MM.1S (cell line): ENCODE measurements around the gene RBMS3.

ENCODE experiments used
- DNase-seq: peaks from one replicate; pipeline ENCODE4 v3.0.0-alpha.2; 2015
- H2AFZ ChIP-seq: fragments of 300-600 bp; sonication (generic); 2 replicates; pipeline ENCODE4 v1.6.0; 2016; ENCODE audit warnings: antibody characterized with exemption, low read length
- H3F3A ChIP-seq: fragments of 300-600 bp; sonication (generic); 2 replicates; pipeline ENCODE4 v1.6.1; 2016; ENCODE audit warnings: mild to moderate bottlenecking, antibody characterized with exemption, low read length, moderate library complexity, mixed read lengths; ENCODE audit not compliant: insufficient read depth
- H3K27ac ChIP-seq: fragments of 300-600 bp; sonication (generic); 2 replicates; pipeline ENCODE4 v1.5.1; 2016; ENCODE audit warnings: mild to moderate bottlenecking, low read length
- H3K27me3 ChIP-seq: fragments of 300-600 bp; sonication (generic); replicated peaks from 2 replicates; pipeline ENCODE4 v1.6.0; 2016; ENCODE audit warnings: low read length; ENCODE audit not compliant: insufficient read depth
- H3K36me3 ChIP-seq: fragments of 300-600 bp; sonication (generic); replicated peaks from 2 replicates; pipeline ENCODE4 v1.6.1; 2016; ENCODE audit warnings: mild to moderate bottlenecking, low read length, mixed read lengths; ENCODE audit not compliant: insufficient read depth
- H3K4me1 ChIP-seq: fragments of 300-600 bp; sonication (generic); 2 replicates; pipeline ENCODE4 v1.6.1; 2016; ENCODE audit warnings: low read length, mixed read lengths
- H3K4me2 ChIP-seq: fragments of 300-600 bp; sonication (generic); 2 replicates; pipeline ENCODE4 v1.6.0; 2016; ENCODE audit warnings: low read depth, low read length
- H3K4me3 ChIP-seq: fragments of 300-600 bp; sonication (generic); 2 replicates; pipeline ENCODE4 v1.5.1; 2016; ENCODE audit warnings: low read length, mixed read lengths
- H3K79me2 ChIP-seq: fragments of 300-600 bp; sonication (generic); 2 replicates; pipeline ENCODE4 v1.6.1; 2016; ENCODE audit warnings: mixed run types, low read length, mixed read lengths
- H3K9ac ChIP-seq: fragments of 300-600 bp; sonication (generic); 2 replicates; pipeline ENCODE4 v1.6.1; 2016; ENCODE audit warnings: low read length, mixed read lengths
- H3K9me2 ChIP-seq: fragments of 300-600 bp; sonication (generic); replicated peaks from 2 replicates; pipeline ENCODE4 v1.6.1; 2016; ENCODE audit warnings: mild to moderate bottlenecking, low read length, mixed read lengths; ENCODE audit not compliant: insufficient read depth
- H3K9me3 ChIP-seq: fragments of 300-600 bp; sonication (generic); replicated peaks from 2 replicates; pipeline ENCODE4 v1.6.1; 2016; ENCODE audit warnings: mild to moderate bottlenecking, low read length, mixed read lengths; ENCODE audit not compliant: insufficient read depth
- H4K20me1 ChIP-seq: fragments of 300-600 bp; sonication (generic); 2 replicates; pipeline ENCODE4 v1.6.1; 2016; ENCODE audit warnings: mild to moderate bottlenecking, low read length, moderate library complexity, mixed read lengths; ENCODE audit not compliant: insufficient read depth
- EZH2 ChIP-seq: fragments of 300-600 bp; sonication (generic); optimal IDR thresholded peaks from 2 replicates; pipeline ENCODE3; 2017; ENCODE audit warnings: low read depth, mild to moderate bottlenecking, antibody characterized with exemption, low read length, mixed read lengths
- EZH2phosphoT487 ChIP-seq: fragments of 300-600 bp; sonication (generic); IDR thresholded peaks from 2 replicates; pipeline ENCODE4 v1.6.1; 2018; ENCODE audit warnings: antibody characterized with exemption, low read length
- TF ChIP-seq, protein P1 (sequence below): fragments of 300-600 bp; sonication (generic); IDR thresholded peaks from 2 replicates; pipeline ENCODE4 v1.5.1; 2016; ENCODE audit warnings: antibody characterized with exemption, low read length, mixed read lengths

Gene RBMS3

DNA sequence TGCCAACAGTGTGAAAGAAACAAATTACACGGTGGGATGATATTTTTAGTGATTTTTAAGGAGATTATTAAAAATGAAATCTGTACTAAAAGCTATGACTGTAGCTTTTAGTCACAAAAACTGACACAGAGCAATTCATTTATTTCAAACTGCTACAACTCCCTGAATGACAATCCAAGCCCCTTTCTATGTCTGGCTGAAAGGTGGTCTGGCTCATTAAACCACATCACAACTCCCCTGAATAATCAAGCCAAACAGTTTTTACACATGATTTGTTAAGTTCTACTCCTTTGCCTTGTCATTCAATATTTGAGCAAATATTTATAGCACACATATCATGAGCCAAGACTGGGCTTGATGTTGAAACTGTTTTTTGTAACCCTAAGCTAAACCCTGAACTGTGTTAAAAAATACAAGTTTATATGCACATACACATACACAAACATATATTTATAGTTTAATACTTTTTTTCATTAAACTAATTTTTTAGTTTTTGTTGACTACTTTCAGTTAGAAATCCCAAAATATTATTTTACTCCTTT lies 125.5 kb downstream of the RBMS3 start:
- no peak overlapping the region for H3K9ac ChIP-seq
- no peaks in the 10 kb centered on the region for H4K20me1 ChIP-seq
- TF ChIP-seq, protein P1, sequence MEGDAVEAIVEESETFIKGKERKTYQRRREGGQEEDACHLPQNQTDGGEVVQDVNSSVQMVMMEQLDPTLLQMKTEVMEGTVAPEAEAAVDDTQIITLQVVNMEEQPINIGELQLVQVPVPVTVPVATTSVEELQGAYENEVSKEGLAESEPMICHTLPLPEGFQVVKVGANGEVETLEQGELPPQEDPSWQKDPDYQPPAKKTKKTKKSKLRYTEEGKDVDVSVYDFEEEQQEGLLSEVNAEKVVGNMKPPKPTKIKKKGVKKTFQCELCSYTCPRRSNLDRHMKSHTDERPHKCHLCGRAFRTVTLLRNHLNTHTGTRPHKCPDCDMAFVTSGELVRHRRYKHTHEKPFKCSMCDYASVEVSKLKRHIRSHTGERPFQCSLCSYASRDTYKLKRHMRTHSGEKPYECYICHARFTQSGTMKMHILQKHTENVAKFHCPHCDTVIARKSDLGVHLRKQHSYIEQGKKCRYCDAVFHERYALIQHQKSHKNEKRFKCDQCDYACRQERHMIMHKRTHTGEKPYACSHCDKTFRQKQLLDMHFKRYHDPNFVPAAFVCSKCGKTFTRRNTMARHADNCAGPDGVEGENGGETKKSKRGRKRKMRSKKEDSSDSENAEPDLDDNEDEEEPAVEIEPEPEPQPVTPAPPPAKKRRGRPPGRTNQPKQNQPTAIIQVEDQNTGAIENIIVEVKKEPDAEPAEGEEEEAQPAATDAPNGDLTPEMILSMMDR, result no peak
- TF ChIP-seq EZH2 (no peak), EZH2phosphoT487 (no peak)
- H3K36me3 ChIP-seq, result no peaks in the 10 kb centered on the region
- H3K79me2 ChIP-seq, result no peaks in the 10 kb centered on the region
- H3K4me3 ChIP-seq, result no peak overlapping the region
- H3K27ac ChIP-seq, result no peak overlapping the region
- H3K9me3 ChIP-seq, result no peaks in the 10 kb centered on the region
- no peaks in the 10 kb centered on the region for H3K9me2 ChIP-seq
- no peaks in the 10 kb centered on the region for H3K27me3 ChIP-seq
- no peak for DNase-seq
- peaks cover 19% of the 10 kb centered on the region for H3K4me1 ChIP-seq
- H2AFZ ChIP-seq, result no peak overlapping the region
- no peak overlapping the region for H3K4me2 ChIP-seq
- H3F3A ChIP-seq, result no peaks in the 10 kb centered on the region

DNA sequence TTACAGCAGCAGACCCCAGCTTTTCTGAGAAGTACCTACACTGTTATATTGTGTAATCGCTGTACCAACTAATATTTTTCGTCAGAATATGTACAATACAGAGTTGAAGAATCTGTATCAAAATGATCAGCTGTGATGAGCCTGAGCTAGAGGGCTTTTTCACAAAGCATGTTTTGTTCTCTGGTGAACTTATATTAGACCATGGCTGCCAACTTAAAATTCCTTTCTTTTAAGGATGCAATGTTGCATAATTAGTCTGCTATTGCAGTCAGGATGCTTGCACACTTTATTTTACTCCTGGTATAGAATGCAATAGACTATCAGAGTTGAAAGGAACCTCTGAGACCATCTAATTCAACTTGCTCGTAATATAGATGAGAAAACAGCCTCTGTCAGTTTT lies 127.8 kb downstream of the RBMS3 start:
- no peaks in the 10 kb centered on the region for H3K36me3 ChIP-seq
- H3K4me2 ChIP-seq, result no peak overlapping the region
- no peaks in the 10 kb centered on the region for H4K20me1 ChIP-seq
- DNase-seq, result no peak
- no peaks in the 10 kb centered on the region for H3K27me3 ChIP-seq
- H3K9ac ChIP-seq, result no peak overlapping the region
- H3K4me1 ChIP-seq, result peaks cover 35% of the 10 kb centered on the region
- H3K9me2 ChIP-seq, result no peaks in the 10 kb centered on the region
- no peaks in the 10 kb centered on the region for H3K79me2 ChIP-seq
- H3K27ac ChIP-seq, result no peak overlapping the region
- H3F3A ChIP-seq, result peaks cover 9% of the 10 kb centered on the region; the same call in 1 of the 2 replicates
- no peak overlapping the region for H3K4me3 ChIP-seq
- TF ChIP-seq EZH2phosphoT487, result no peak
- TF ChIP-seq, protein P1, result no peak
- TF ChIP-seq EZH2, result no peak
- no peak overlapping the region for H2AFZ ChIP-seq
- no peaks in the 10 kb centered on the region for H3K9me3 ChIP-seq

DNA sequence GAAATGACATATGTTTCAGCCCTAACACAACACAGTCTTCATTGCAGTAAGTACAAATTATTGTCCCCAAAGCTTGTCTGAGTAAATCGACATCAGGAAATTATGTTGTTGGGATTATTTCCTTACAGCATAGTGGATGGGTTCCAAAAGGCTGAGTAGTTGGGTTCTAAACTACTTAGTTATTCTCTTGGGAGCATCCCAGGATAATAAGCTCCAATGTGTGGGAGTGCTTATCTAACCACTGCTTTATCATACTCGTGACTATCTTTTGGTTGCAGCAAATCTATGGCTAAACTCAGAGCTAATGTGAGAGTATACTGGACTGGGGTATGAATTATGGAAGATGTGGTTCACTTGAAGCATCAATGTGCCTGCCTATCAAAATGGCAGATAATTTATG lies 128.5 kb downstream of the RBMS3 start:
- no peaks in the 10 kb centered on the region for H3K27me3 ChIP-seq
- no peak overlapping the region for H3K4me3 ChIP-seq
- H3K4me2 ChIP-seq, result no peak overlapping the region
- H3K9me2 ChIP-seq, result no peaks in the 10 kb centered on the region
- peak overlapping the region; percentile 36; the same call in 1 of the 2 replicates for H3K27ac ChIP-seq
- H4K20me1 ChIP-seq, result no peaks in the 10 kb centered on the region
- no peaks in the 10 kb centered on the region for H3K79me2 ChIP-seq
- no peak for TF ChIP-seq EZH2
- no peak for TF ChIP-seq EZH2phosphoT487
- TF ChIP-seq, protein P1, result no peak
- peaks cover 42% of the 10 kb centered on the region for H3K4me1 ChIP-seq
- no peaks in the 10 kb centered on the region for H3K36me3 ChIP-seq
- H3F3A ChIP-seq, result peaks cover 9% of the 10 kb centered on the region; the same call in 1 of the 2 replicates
- no peak for DNase-seq
- H2AFZ ChIP-seq, result no peak overlapping the region
- no peak overlapping the region for H3K9ac ChIP-seq
- H3K9me3 ChIP-seq, result no peaks in the 10 kb centered on the region
